ENCODE measurements around the gene SCRT2. TPM values are rescaled to one million over a fixed set of nuclear protein-coding genes. Genes with fewer than 3 reads are reported as not detected.

The SCRT2 gene
- total and polyA plus RNA-seq, 9 donors, result not detected

DNA sequence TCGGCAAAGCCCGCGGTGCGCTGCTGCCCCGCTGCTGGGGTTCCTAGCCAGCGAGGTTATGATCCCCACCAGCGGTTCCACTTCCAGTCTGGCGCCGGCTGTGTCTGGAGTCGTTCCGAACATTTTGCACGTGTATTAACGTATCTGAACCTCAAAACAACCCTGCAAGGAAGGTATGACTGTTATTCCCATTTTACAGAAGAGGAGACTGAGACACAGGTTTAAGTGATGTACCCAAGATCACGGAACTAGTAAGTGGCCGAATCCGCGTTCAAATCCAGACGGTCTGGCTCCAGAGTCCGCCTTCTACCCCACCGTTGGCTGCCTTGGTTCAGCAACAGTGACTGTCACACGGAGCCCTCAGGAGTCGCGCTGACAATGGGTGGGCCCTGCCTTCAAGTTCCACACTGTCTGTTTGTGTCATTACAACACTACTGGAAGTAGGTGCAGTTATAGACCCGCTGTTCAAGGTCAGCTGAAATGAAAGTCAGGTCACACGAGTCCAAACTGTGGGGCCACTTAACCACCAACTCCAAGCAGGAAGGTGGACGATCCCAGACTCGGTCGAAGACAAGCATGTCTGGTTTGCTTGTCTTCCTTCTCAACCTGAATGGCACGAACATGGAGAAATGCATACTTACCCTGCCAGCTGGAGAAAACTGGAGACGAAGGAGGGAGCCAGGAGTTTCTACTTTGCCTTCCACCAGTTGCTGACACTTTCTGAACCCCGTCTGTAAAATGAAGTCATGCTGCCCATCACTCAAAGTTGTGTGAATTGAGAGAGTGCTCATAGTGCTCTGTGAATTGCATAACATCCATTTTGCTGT is 21.8 kb downstream of the SCRT2 start:
- TF ChIP-seq, protein P1, sequence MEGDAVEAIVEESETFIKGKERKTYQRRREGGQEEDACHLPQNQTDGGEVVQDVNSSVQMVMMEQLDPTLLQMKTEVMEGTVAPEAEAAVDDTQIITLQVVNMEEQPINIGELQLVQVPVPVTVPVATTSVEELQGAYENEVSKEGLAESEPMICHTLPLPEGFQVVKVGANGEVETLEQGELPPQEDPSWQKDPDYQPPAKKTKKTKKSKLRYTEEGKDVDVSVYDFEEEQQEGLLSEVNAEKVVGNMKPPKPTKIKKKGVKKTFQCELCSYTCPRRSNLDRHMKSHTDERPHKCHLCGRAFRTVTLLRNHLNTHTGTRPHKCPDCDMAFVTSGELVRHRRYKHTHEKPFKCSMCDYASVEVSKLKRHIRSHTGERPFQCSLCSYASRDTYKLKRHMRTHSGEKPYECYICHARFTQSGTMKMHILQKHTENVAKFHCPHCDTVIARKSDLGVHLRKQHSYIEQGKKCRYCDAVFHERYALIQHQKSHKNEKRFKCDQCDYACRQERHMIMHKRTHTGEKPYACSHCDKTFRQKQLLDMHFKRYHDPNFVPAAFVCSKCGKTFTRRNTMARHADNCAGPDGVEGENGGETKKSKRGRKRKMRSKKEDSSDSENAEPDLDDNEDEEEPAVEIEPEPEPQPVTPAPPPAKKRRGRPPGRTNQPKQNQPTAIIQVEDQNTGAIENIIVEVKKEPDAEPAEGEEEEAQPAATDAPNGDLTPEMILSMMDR (IDR thresholded peaks at IDR 0.05), result no peak
- TF ChIP-seq EP300 (IDR thresholded peaks at IDR 0.05) (no peak), POLR2A (IDR thresholded peaks at IDR 0.05) (peak; percentile 11)
- H3K36me3 ChIP-seq, result no peaks in the 10 kb centered on the region
- DNase-seq, result peak in 2 of 5 donors; percentile 28 to 43
- H3K27ac ChIP-seq, result peak overlapping the region in 1 of 2 donors; percentile 88
- H3K9me3 ChIP-seq, result no peaks in the 10 kb centered on the region
- peaks cover 4% of the 10 kb centered on the region for H3K4me1 ChIP-seq (ENCODE audit: insufficient read depth)
- WGBS, 3 donors, result 10 to 17% (median 14%) methylated on average over 31 of the region's 31 CpGs
- intact Hi-C loops (cut with DNase I), result no loop called here
- H3K4me3 ChIP-seq, result peak overlapping the region; percentile 56
- no peaks in the 10 kb centered on the region for H3K27me3 ChIP-seq

DNA sequence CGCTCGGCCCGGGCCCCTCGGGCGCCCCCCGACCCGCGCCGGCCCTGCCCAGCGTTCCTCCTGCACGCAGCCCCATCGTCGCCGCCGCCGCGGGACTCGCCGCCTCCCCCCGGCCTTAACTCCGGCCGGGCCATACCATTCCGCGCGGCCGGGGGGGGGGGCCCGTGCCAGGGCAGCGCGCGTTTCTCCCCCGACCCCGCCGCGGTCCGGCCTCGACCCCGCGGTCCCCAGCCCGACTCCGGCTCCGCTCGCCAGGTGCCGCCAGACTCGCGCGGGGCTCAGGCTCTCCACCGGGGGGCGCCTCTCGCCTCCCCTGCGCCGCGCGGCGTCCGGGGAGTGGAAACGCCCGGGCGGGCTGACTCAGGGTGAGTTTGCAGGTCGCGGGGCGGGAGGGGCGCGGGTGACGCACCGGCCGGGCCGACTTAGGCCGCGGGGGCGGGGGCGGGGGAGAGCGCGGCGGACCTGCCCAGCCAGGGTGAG is 22.5 kb downstream of the SCRT2 start, which contains the start of gene SRXN1:
TSS of gene SRXN1 (minus strand) at position 91 of the 480 bp plus-strand sequence. CDS start at position 76, 15 bp downstream.
- TF ChIP-seq, protein P1 (IDR thresholded peaks at IDR 0.05), result peak; percentile 30 to 86 (median 80)
- no peak for TF ChIP-seq EP300 (IDR thresholded peaks at IDR 0.05)
- TF ChIP-seq POLR2A (IDR thresholded peaks at IDR 0.05), result peak; percentile 78
- WGBS, 3 donors, result 1 to 2% (median 1%) methylated on average over 22 to 74 of the region's 74 CpGs

DNA sequence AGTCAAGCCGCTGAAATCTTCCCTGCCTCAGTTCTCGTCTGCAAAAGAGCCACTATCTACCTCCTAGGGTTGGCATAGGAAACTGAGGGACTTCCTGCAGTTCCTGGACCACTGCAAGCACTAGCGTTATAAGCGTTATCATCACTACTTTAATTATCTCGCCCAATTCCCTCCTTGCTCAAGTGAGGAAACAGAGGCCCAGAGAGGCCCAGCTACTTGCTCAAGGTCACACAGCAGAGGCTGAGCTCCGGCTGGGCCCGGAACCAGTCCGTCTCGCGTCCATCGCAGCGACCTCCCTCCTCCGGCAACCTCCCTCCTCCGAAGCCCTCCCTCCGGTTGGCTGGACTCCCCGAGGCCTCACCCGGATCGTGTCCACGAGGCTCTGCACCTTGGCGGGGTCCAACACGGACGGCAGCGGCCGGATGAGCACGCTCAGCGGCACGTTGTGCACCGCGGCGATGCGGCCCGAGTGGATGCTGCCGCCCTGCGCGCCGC is 22.9 kb downstream of the SCRT2 start:
- H3K4me3 ChIP-seq, result peak overlapping the region; percentile 56
- H3K4me1 ChIP-seq (ENCODE audit: insufficient read depth), result peaks cover 4% of the 10 kb centered on the region
- 1 to 2% (median 1%) methylated on average over 19 to 36 of the region's 36 CpGs for WGBS, 3 donors
- H3K36me3 ChIP-seq, result no peaks in the 10 kb centered on the region
- no peaks in the 10 kb centered on the region for H3K9me3 ChIP-seq
- TF ChIP-seq, protein P1 (IDR thresholded peaks at IDR 0.05), result no peak
- no peak for TF ChIP-seq POLR2A (IDR thresholded peaks at IDR 0.05)
- peak in 3 of 5 donors; percentile 50 to 68 (median 60) for DNase-seq
- H3K27me3 ChIP-seq, result no peaks in the 10 kb centered on the region
- peak overlapping the region; percentile 80 to 88 for H3K27ac ChIP-seq
- intact Hi-C loops (cut with DNase I), result no loop called here

More for the DNA sequence above, 22.5 kb downstream of the SCRT2 start, which contains the start of gene SRXN1:
- Histone ChIP-seq H3K4me3 (peak within 1 kb of the TSS; percentile 56), H3K9me3 (no peaks in the 10 kb centered on the region), H3K36me3 (no peaks in the 10 kb centered on the region), H3K4me1 (ENCODE audit: insufficient read depth) (peaks cover 4% of the 10 kb centered on the region), H3K27ac (peak within 1 kb of the TSS; percentile 80 to 88), H3K27me3 (no peaks in the 10 kb centered on the region)
- peak; percentile 91 to 93 (median 92) for DNase-seq
- intact Hi-C loops (cut with DNase I), result no loop called here

DNA sequence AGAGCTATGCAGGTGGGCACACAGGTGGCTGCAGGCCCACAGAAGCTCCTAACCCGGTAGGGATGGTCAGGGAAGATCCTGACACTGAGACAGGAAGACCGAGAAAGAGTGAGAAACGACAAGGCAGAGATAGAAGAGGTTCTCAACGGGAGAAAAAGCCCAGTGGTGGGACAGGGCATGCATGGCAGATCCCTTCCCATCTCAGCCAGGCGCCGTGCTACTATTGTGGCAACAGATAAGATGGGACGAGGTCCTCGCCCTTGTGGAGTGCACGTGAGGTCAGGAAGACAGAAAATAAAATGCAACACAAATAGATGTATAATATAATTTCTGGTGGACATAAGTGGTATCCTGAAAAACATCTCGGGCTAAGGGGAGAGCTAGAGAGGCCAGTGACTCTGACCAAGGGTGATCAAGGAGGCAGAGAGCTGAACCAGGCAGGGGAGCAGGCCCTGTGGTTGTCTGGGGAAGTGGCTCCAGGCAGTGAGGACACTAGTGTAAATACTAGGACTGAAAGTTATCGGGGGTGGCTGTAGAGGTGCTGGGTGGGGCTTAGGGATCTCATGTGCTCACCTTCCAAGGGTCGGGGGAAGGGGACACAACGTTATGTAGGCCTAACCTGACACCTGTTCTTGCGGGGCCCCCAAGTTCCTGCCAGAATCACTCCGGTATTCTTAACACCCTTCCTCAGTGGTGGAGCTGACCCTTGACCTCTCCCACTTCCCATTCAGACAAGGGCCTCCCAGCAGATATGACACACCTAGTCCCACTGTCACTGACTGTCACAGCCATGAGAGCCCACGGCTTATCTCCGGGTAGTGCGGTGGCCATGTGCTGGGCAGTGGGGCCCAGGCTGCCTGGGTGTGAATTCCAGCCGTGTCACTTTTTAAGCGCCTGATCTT is 23.6 kb downstream of the SCRT2 start:
- H3K4me1 ChIP-seq (ENCODE audit: insufficient read depth), result peaks cover 4% of the 10 kb centered on the region
- H3K27me3 ChIP-seq, result no peaks in the 10 kb centered on the region
- WGBS, 3 donors, result 47 to 55% (median 48%) methylated on average over 20 of the region's 20 CpGs
- intact Hi-C loops (cut with DNase I), result no loop called here
- peak in 1 of 5 donors; percentile 36 for DNase-seq
- TF ChIP-seq POLR2A (IDR thresholded peaks at IDR 0.05) (no peak), EP300 (IDR thresholded peaks at IDR 0.05) (no peak)
- TF ChIP-seq, protein P1 (IDR thresholded peaks at IDR 0.05), result no peak
- no peaks in the 10 kb centered on the region for H3K36me3 ChIP-seq
- peak overlapping the region in 1 of 2 donors; percentile 88 for H3K27ac ChIP-seq
- H3K9me3 ChIP-seq, result no peaks in the 10 kb centered on the region
- peak overlapping the region; percentile 56 for H3K4me3 ChIP-seq

Measured in ovary (tissue), 9 donors.